Activated T-cell treated with anti-CD3 and anti-CD28 coated beads, Interleukin-2, amount 50 U/mL, for 24 hours (primary cell): ENCODE measurements around the gene CYB5R2.
A peak's percentile ranks its signal among the peaks of the same experiment; 100 is the strongest.
"Not testable (repeated sequence)": the region's sequence is repeated elsewhere in the genome, so short reads cannot be mapped to it uniquely, and the experiment has no call there.

Source experiments
- DNase-seq: peaks from one replicate; pipeline ENCODE4 v3.0.0-alpha.2; 2020
- H3K27ac Mint-ChIP-seq: 2 replicates; pipeline ENCODE4 v1.8.0; 2020; ENCODE audit warnings: mild to moderate bottlenecking, mixed read lengths
- H3K27me3 Mint-ChIP-seq: 2 replicates; pipeline ENCODE4 v1.8.0; 2020; ENCODE audit warnings: mixed read lengths
- H3K36me3 Mint-ChIP-seq: 2 replicates; pipeline ENCODE4 v1.8.0; 2020; ENCODE audit warnings: low read depth, mixed read lengths
- H3K4me1 Mint-ChIP-seq: 2 replicates; pipeline ENCODE4 v1.8.0; 2020; ENCODE audit warnings: low read depth, mixed read lengths
- H3K4me3 Mint-ChIP-seq: 2 replicates; pipeline ENCODE4 v1.8.0; 2020; ENCODE audit warnings: mild to moderate bottlenecking, moderate library complexity, mixed read lengths
- H3K9me3 Mint-ChIP-seq: 2 replicates; pipeline ENCODE4 v1.8.0; 2020; ENCODE audit warnings: mixed read lengths

Gene CYB5R2

GRCh38 chr11:7677071-7677470, 3.8 kb upstream of the CYB5R2 start:
- H3K4me3 Mint-ChIP-seq, result no peak overlapping the region
- no peak for DNase-seq
- no peak overlapping the region for H3K27ac Mint-ChIP-seq
- peaks cover 17% of the 10 kb centered on the region for H3K4me1 Mint-ChIP-seq
- no peaks in the 10 kb centered on the region for H3K9me3 Mint-ChIP-seq
- H3K36me3 Mint-ChIP-seq, result no peaks in the 10 kb centered on the region
- H3K27me3 Mint-ChIP-seq, result peaks cover 85% of the 10 kb centered on the region

- H3K4me3 Mint-ChIP-seq, result no peak overlapping the region
- peaks cover 24% of the 10 kb centered on the region for H3K4me1 Mint-ChIP-seq
- H3K36me3 Mint-ChIP-seq, result no peaks in the 10 kb centered on the region
- no peaks in the 10 kb centered on the region for H3K9me3 Mint-ChIP-seq
- peaks cover 91% of the 10 kb centered on the region for H3K27me3 Mint-ChIP-seq
- H3K27ac Mint-ChIP-seq, result no peak overlapping the region
- DNase-seq, result no peak
Observed at GRCh38 chr11:7675631-7676030, 2.3 kb upstream of the CYB5R2 start.

- Mint-ChIP-seq H3K36me3 (no peaks in the 10 kb centered on the region), H3K27me3 (peaks cover 86% of the 10 kb centered on the region), H3K27ac (no peak overlapping the region), H3K4me3 (peak overlapping the region; percentile 60), H3K4me1 (peaks cover 25% of the 10 kb centered on the region), H3K9me3 (no peaks in the 10 kb centered on the region)
- no peak for DNase-seq
Observed at GRCh38 chr11:7673724-7674434, 579 bp upstream of the CYB5R2 start.

GRCh38 chr11:7672276-7672959, 882 bp downstream of the CYB5R2 start:
- no peak for DNase-seq
- H3K4me1 Mint-ChIP-seq, result peaks cover 23% of the 10 kb centered on the region
- H3K36me3 Mint-ChIP-seq, result no peaks in the 10 kb centered on the region
- peaks cover 73% of the 10 kb centered on the region for H3K27me3 Mint-ChIP-seq
- H3K4me3 Mint-ChIP-seq, result peak overlapping the region; percentile 20
- no peak overlapping the region for H3K27ac Mint-ChIP-seq
- H3K9me3 Mint-ChIP-seq, result no peaks in the 10 kb centered on the region

GRCh38 chr11:7671347-7672215, 1.7 kb downstream of the CYB5R2 start:
- no peak for DNase-seq
- Mint-ChIP-seq H3K4me3 (no peak overlapping the region), H3K27me3 (peaks cover 64% of the 10 kb centered on the region), H3K4me1 (peaks cover 22% of the 10 kb centered on the region), H3K9me3 (no peaks in the 10 kb centered on the region), H3K36me3 (no peaks in the 10 kb centered on the region), H3K27ac (no peak overlapping the region)

GRCh38 chr11:7670641-7671040, 2.7 kb downstream of the CYB5R2 start:
- no peaks in the 10 kb centered on the region for H3K9me3 Mint-ChIP-seq
- DNase-seq, result no peak
- peaks cover 57% of the 10 kb centered on the region for H3K27me3 Mint-ChIP-seq
- no peak overlapping the region for H3K4me3 Mint-ChIP-seq
- peaks cover 22% of the 10 kb centered on the region for H3K4me1 Mint-ChIP-seq
- H3K36me3 Mint-ChIP-seq, result no peaks in the 10 kb centered on the region
- no peak overlapping the region for H3K27ac Mint-ChIP-seq

- H3K4me3 Mint-ChIP-seq, result no peak overlapping the region
- H3K27me3 Mint-ChIP-seq, result peaks cover 40% of the 10 kb centered on the region
- H3K27ac Mint-ChIP-seq, result no peak overlapping the region
- no peaks in the 10 kb centered on the region for H3K9me3 Mint-ChIP-seq
- peaks cover 15% of the 10 kb centered on the region for H3K4me1 Mint-ChIP-seq
- no peak for DNase-seq
- peaks cover 1% of the 10 kb centered on the region for H3K36me3 Mint-ChIP-seq
Observed at GRCh38 chr11:7668911-7669310, 4.4 kb downstream of the CYB5R2 start.

- Mint-ChIP-seq H3K27ac (no peak overlapping the region), H3K9me3 (no peaks in the 10 kb centered on the region), H3K4me1 (peaks cover 15% of the 10 kb centered on the region), H3K4me3 (no peak overlapping the region), H3K36me3 (peaks cover 2% of the 10 kb centered on the region), H3K27me3 (peaks cover 38% of the 10 kb centered on the region)
- DNase-seq, result no peak
Observed at GRCh38 chr11:7668464-7668863, 4.8 kb downstream of the CYB5R2 start.

GRCh38 chr11:7667460-7667859, 5.8 kb downstream of the CYB5R2 start:
- Mint-ChIP-seq H3K9me3 (no peaks in the 10 kb centered on the region), H3K27me3 (peaks cover 28% of the 10 kb centered on the region), H3K4me3 (no peak overlapping the region), H3K36me3 (peaks cover 2% of the 10 kb centered on the region), H3K4me1 (peaks cover 12% of the 10 kb centered on the region), H3K27ac (no peak overlapping the region)
- DNase-seq, result no peak

GRCh38 chr11:7666292-7666866, 6.9 kb downstream of the CYB5R2 start:
- Mint-ChIP-seq H3K27ac (no peak overlapping the region), H3K27me3 (peaks cover 17% of the 10 kb centered on the region), H3K4me1 (peaks cover 4% of the 10 kb centered on the region), H3K4me3 (no peak overlapping the region), H3K36me3 (peaks cover 2% of the 10 kb centered on the region), H3K9me3 (no peaks in the 10 kb centered on the region)
- no peak for DNase-seq

- Mint-ChIP-seq H3K4me3 (no peak overlapping the region), H3K27ac (no peak overlapping the region), H3K4me1 (peaks cover 2% of the 10 kb centered on the region), H3K36me3 (peaks cover 2% of the 10 kb centered on the region), H3K27me3 (peaks cover 13% of the 10 kb centered on the region), H3K9me3 (no peaks in the 10 kb centered on the region)
- DNase-seq, result peak; percentile 74
Observed at GRCh38 chr11:7665473-7666291, 7.6 kb downstream of the CYB5R2 start.

GRCh38 chr11:7664867-7665266, 8.4 kb downstream of the CYB5R2 start:
- Mint-ChIP-seq H3K27me3 (peaks cover 8% of the 10 kb centered on the region), H3K36me3 (peaks cover 2% of the 10 kb centered on the region), H3K4me1 (no peaks in the 10 kb centered on the region), H3K4me3 (no peak overlapping the region), H3K27ac (no peak overlapping the region), H3K9me3 (no peaks in the 10 kb centered on the region)
- DNase-seq, result no peak

GRCh38 chr11:7663531-7663930, 9.8 kb downstream of the CYB5R2 start:
- H3K27ac Mint-ChIP-seq, DNase-seq, H3K27me3 Mint-ChIP-seq, H3K4me3 Mint-ChIP-seq, H3K9me3 Mint-ChIP-seq, H3K36me3 Mint-ChIP-seq, H3K4me1 Mint-ChIP-seq: not testable (repeated sequence)
